ENCODE results near the gene PCMT1.

The PCMT1 gene

GRCh38 chr6:149855040-149855654 is 105.6 kb downstream of the PCMT1 start:
- DNase-seq (ENCODE audit: low read depth), result no peak

GRCh38 chr6:149855741-149856140 is 106.2 kb downstream of the PCMT1 start:
- no peak for DNase-seq (ENCODE audit: low read depth)

GRCh38 chr6:149856256-149856994 is 106.9 kb downstream of the PCMT1 start:
- no peak for DNase-seq (ENCODE audit: low read depth)

GRCh38 chr6:149857541-149857940 is 108.0 kb downstream of the PCMT1 start:
- DNase-seq (ENCODE audit: low read depth), result no peak

- DNase-seq (ENCODE audit: low read depth), result no peak
These were observed 109.8 kb downstream of the PCMT1 start for GRCh38 chr6:149859368-149859767.

- DNase-seq (ENCODE audit: low read depth), result no peak
These were observed 110.4 kb downstream of the PCMT1 start for GRCh38 chr6:149859938-149860337.

GRCh38 chr6:149860513-149860833 is 110.9 kb downstream of the PCMT1 start:
- DNase-seq (ENCODE audit: low read depth), result no peak
